Pericardium fibroblast (primary cell): ENCODE measurements around the gene SLC16A11. TPM values are rescaled to one million over a fixed set of nuclear protein-coding genes. Genes with fewer than 3 reads are reported as not detected.

Experiments
- total RNA-seq: library from RNA; depleted of rRNA; stranded (reverse); fragments of >200 nt; gene quantifications from 2 replicates; pipeline ENCODE4 v1.2.3, GENCODE V29; 2015

Gene SLC16A11
- total RNA-seq, result 0.60 TPM in 1 of 2 replicates, not detected in the other

GRCh38 chr17:7043497-7044198, at the start of gene SLC16A11:
TSS of gene SLC16A11 (minus strand) at chr17:7044092. CDS start at chr17:7043513, 579 bp downstream.

GRCh38 chr17:7079581-7080455, 35.9 kb upstream of the SLC16A11 start, which contains the start of gene CLEC10A:
TSS of gene CLEC10A (minus strand) at chr17:7080251. CDS start at chr17:7078812, 1,439 bp downstream.

GRCh38 chr17:7035591-7036368, 8.1 kb downstream of the SLC16A11 start, which contains the start of gene SLC16A13:
TSS of gene SLC16A13 (plus strand) at chr17:7036015. CDS start at chr17:7036383, 368 bp downstream.

GRCh38 chr17:7022781-7023571, 20.9 kb downstream of the SLC16A11 start, which contains the start of gene BCL6B:
TSS of gene BCL6B (plus strand) at chr17:7023050. CDS start at chr17:7023672, 622 bp downstream.

GRCh38 chr17:6995500-6996255, 48.2 kb downstream of the SLC16A11 start, which contains the start of gene ALOX12:
TSS of gene ALOX12 (plus strand) at chr17:6996049. CDS start at chr17:6996118, 69 bp downstream.

Other genes with a start within 250 kb of the SLC16A11 start
- not detected in 2 replicates for gene TEKT1, start 212.4 kb downstream of the SLC16A11 start, total RNA-seq
- not detected in 2 replicates for gene ALOX12, start 48.0 kb downstream of the SLC16A11 start, total RNA-seq
- 263 and 289 TPM in 2 replicates for gene RNASEK, start 31.5 kb downstream of the SLC16A11 start, total RNA-seq
- 0.35 and 2.2 TPM in 2 replicates for gene BCL6B, start 21.0 kb downstream of the SLC16A11 start, total RNA-seq
- 0.17 and 1.2 TPM in 2 replicates for gene SLC16A13, start 8.1 kb downstream of the SLC16A11 start, total RNA-seq
- gene CLEC10A, start 36.2 kb upstream of the SLC16A11 start, total RNA-seq, result not detected in 2 replicates
- not detected in 2 replicates for gene ASGR2, start 70.7 kb upstream of the SLC16A11 start, total RNA-seq
- gene ASGR1, start 135.3 kb upstream of the SLC16A11 start, total RNA-seq, result 0.35 and 0.85 TPM in 2 replicates
- gene DLG4, start 175.7 kb upstream of the SLC16A11 start, total RNA-seq, result 8.5 and 13.6 TPM in 2 replicates
- gene ACADVL, start 175.8 kb upstream of the SLC16A11 start, total RNA-seq, result 194 and 234 TPM in 2 replicates
- gene DVL2, start 190.4 kb upstream of the SLC16A11 start, total RNA-seq, result 61.8 and 63.7 TPM in 2 replicates
- gene PHF23, start 195.4 kb upstream of the SLC16A11 start, total RNA-seq, result 37.1 and 52.7 TPM in 2 replicates
- gene GABARAP, start 198.4 kb upstream of the SLC16A11 start, total RNA-seq, result 916 and 1,059 TPM in 2 replicates
- 56.2 and 97.6 TPM in 2 replicates for gene CTDNEP1, start 207.6 kb upstream of the SLC16A11 start, total RNA-seq
- 24.4 and 27.7 TPM in 2 replicates for gene ELP5, start 208.1 kb upstream of the SLC16A11 start, total RNA-seq
- gene CLDN7, start 218.4 kb upstream of the SLC16A11 start, total RNA-seq, result 0.17 and 1.3 TPM in 2 replicates
- gene SLC2A4, start 237.6 kb upstream of the SLC16A11 start, total RNA-seq, result 0.23 TPM in 1 of 2 replicates, not detected in the other